ENCODE measurements around the gene ARPC3. TPM values are rescaled to one million over a fixed set of nuclear protein-coding genes. Genes with fewer than 3 reads are reported as not detected.
"Not testable (repeated sequence)": the region's sequence is repeated elsewhere in the genome, so short reads cannot be mapped to it uniquely, and the experiment has no call there.

Gene ARPC3
- total RNA-seq: 133 TPM

DNA sequence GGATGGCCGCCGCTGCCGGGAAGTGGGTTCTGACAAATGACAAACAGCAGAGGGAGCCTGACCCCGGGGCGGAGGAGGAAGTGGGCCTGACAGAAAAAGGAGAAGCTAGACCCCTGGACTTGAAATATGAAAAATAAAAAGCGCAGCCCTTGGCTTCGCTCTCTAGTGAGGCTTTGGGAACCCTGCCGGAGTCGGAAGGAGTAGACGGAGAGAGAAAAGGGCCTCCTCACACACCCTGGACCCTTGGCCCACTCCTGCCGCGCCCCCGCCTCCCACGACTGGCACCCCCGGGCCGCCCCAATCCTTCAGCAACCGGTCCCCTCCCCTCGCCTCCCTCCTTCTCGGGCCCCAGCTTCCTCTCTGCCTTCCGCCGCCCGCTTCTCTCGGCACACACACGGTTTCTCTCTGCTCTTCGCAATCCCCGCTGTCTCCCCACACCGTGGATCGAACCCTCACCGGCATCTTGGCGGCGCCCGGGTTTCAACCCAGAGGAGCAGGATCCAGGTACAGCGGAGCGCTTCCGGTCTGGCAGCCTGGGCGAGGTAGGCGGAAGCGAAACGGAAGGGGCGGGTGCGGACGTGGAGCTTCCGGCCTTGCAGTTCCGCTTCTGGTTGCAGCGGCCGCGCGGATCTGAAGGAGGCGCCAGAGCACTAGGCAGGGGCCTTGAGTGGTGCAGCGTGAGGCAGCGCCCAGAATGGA is at the start of gene ARPC3:
Gene ARPC3 (minus strand): TSS at position 539 of the 699 bp plus-strand sequence. CDS start 77 bp downstream, at position 462.
- DNase-seq: peak; percentile 98

DNA sequence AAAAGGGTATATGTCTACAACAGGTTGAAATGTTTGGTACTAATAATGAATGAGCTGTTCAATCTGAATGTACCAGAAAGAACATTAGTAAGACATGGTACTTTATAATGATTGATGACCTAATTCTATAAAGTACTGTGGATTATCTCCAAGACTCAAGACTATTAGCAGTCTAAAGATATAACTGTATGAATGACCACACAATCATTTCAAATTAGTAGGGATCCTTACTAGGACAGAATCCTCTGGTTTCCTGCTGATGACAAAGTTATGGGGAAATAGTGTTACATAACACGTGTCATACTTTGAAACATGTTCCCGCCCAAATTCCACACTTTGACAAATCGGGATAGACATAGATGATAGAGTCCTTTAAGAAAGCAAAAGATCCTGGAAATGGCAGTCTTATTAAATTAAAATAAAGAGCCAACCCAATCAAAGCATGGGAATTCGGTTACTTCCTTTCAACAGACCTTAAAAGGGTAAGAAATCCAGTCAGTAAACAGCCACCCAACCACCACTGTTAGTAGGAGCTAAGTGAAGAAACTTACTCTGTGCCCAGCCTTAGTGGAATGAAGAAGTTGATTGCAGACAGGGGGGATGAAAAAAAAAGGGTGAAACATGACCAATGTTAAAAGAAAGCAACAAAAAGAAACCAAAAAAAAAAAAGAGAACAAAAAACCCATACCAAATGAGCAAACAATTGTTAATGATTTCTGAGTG is 49.0 kb upstream of the ARPC3 start:
- DNase-seq: no peak

DNA sequence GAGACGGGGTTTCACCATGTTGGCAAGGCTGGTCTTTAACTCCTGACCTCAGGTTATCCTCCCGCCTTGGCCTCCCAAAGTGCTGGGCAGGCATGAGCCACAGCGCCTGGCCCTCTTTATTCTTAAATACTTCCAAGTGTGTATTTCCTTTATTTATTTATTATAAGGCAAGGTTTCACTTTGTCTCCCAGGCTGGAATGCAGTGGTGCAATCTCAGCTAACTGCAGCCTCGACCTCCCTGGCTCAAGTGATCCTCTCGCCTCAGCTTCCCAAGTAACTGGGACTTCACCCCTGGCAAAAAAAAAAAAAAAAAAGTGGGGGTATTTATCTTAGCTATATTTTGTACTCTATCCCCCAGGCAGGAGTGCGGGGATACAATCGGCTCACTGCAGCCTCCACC is 25.3 kb upstream of the ARPC3 start:
- DNase-seq: no peak

DNA sequence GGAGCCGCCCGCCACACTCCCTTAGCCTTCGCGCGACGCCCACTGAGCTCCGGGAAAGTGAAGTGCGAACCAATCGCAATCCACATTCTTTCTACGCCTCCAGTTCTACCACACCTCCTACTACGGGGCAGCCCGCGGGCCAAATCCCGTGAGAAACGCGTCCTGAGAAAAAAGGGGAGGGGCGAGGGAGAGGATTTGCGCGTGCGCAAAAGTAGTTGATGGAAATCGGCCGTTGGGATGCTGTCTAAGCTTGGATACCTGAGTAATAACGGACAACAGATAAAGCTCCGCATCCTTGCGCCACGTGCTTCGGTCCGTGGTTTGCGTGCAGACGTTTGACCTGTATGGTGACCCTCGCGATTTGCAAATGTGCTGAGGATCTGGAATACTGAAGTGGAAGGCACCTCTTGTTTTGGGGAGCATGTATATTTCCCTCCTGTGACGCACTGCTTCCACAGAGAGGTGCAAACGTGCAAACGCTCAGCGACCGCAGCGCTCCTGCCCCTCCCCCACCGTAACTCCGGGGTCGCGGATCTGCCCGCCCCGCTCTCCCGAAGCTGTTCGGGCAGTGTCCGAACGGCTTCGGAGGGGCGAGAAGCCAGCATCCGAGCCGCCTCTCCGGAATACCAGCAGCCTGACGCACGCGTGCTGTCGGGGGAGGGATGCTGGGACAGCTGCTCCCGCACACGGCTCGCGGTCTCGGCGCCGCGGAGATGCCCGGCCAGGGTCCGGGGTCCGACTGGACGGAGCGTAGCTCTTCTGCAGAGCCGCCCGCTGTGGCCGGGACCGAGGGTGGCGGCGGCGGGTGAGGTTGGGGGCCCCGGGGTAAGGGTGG is 18.3 kb upstream of the ARPC3 start, which contains the start of the genes FAM216A and GPN3:
Gene FAM216A (plus strand): TSS at position 632 of the 835 bp plus-strand sequence. CDS start 31 bp downstream, at position 663.
Gene GPN3 (minus strand): TSS at position 44 of the 835 bp plus-strand sequence. CDS start 54 bp downstream, outside the sequence.
- DNase-seq: peak; percentile 99

DNA sequence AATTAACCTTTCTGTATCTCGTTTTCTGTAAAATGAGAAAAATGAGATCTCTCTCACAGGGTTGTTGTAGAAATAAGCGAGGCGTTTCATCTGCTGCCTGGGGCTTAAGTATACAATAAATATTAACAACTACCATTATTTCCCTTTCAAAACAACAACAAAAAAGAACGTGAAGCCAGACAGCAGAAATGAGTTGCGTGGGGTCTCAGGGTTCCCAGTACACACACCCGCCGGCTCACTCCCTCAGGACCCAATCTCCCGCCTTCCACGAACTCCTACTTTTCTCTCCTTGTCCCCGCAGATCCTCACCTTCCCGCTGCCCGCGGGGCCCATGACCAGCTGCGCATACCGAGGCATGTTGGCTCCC is 17.7 kb upstream of the ARPC3 start:
- no peak for DNase-seq

DNA sequence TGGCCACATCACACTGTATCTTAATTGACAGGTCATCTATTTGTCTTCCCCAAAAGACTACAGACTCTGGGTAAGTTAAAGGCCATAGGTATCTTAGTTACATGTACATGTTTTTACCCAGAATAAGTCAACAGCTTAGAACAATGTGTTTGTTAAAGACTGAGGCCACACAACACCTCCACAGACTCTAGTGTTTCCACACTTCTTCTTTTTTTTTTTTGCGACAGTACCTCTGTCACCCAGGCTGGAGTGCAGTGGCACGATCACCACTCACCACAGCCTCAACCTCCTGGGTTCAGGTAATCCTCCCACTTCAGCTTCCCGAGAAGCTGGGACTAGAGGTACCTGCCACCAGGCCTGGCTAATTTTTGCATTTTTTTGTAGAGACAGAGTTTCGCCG is 16.7 kb upstream of the ARPC3 start:
- DNase-seq: no peak

DNA sequence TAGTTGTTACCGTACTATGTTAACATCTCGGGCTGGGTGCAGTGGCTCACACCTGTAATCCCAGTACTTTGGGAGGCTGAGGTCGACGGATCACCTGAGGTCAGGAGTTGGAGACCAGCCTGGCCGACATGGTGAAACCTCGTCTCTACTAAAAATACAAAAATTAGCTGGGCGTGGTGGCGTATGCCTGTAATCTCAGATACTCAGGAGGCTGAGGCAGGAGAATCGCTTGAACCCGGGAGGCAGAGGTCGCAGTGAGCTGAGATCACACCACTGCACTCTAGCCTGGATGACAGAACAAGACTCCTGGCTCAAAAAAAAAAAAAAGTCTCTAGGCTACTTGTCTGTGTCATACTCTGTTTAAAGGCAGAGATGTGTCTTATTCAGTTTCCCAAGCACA is 15.6 kb upstream of the ARPC3 start:
- not testable (repeated sequence) for DNase-seq

DNA sequence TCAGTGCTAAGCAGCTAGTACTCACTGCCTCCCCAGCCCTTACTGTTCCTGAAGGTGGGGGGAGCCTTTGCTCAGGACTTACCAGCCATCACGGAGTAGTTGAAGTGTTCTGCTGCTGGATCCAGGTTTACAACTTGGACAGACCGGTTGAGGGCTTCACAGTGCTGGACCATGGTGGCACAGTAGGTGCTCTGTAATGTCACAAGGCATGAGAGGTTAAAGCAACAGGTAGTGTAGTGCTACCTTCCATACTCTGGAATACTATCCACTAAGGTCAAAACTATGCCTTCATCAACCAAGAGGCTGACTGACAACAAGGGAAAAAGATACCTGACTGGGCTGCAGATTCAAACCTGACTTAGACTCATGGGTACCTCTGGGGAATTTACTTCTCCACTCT is 14.9 kb upstream of the ARPC3 start:
- no peak for DNase-seq

DNA sequence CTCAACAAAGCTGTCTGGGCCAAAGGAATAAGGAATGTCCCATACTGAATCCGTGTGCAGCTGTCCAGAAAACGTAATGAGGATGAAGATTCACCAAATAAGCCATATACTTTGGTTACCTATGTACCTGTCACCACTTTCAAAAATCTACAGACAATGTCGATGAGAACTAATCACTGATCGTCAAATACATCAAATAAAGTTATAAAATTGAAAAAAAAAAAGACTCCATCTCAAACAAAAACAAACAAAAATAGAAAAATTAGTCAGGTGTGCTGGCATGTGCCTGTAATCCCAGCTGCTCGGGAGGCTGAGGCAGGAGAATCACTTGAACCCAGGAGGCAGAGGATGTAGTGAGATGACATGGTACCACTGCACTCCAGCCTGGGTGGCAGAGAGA is 11.1 kb upstream of the ARPC3 start:
- DNase-seq: not testable (repeated sequence)

DNA sequence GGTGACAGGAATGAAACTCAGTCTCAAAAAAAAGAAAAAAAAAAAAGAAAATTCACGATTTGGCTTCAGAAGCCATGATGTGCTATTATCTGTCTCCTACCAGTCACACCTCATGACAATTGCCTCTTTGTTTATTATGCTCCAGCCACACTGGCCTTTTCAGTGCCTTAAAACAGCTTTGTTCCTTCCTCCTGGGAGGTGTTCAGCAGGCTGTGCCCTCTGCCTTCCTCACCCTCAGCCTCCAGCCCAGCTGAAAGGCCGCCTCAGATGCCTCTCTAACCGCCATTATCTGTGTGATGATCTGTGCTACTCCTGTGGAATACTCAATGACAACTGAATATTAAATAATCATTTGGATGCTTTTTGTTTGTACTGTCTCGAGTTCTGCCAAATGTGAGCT is 8.6 kb upstream of the ARPC3 start:
- no peak for DNase-seq

DNA sequence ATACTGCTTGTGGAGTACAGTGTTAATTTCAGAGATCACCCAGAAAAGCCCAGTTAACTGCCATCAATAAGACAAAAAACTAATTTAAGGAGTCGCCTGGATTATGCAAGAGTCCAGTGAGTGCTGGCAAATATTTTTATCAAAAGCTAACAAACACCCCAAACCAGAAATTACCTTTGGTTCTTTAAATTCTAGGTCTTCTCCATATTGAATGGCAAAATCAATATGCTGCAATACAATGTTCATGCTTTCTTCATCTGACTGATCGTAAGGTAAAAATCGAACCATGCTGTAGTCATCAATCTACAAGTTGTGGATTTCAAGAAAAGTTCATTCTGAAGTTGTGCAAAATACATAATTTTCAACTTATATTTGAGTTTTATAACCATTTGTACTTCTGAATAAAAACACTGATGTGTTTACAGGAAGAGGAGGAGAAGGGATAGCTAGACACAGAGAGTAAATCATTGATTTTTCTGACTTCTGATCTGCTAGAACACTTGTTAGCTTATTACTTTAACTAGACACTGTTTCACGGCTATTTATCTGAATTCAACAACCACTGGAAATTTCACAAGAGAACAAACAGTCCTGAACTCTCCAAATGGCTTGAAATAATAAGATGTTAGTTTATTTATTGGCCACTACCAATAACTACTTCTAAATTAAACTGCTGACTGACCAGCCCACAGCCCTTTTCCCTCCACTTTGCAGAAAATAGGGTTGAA is 3.6 kb upstream of the ARPC3 start:
- no peak for DNase-seq

DNA sequence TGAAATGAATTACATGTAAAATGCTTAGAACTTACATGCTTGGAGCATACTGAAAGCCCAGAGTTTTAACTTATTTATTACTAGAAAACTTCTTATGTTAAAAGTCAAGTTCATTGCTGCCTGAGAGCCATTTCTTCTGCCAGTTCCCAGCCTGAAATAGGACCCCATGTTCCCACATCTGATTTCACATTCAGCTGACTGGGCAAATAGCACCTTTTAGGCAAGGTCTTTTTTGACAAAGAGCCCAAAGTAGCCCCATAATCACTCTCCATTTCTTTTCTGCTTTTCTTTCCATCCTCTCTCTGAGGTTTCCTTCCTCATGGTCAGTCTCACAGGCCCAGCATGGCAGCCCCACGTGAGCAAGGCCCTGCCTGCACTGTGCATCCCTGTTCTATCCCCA is 1.1 kb upstream of the ARPC3 start:
- no peak for DNase-seq

DNA sequence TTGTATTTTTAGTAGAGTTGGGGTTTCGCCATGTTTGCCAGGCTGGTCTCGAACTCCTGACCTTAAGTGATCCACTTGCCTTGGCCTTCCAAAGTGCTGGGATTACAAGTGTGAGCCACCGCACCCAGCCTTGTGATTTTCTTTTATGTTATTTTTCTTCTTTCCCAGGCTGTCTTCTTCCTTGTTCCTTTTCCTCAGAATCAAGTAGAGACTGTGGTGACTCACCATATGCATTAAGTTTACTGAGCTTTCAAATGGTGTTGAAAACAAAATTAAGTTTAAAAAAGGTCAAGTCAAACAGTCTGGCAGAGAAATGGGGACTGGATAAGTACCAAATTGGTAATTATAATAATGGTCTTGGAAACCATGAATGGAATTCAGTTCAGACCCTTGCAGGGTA is 5.7 kb downstream of the ARPC3 start:
- no peak for DNase-seq

DNA sequence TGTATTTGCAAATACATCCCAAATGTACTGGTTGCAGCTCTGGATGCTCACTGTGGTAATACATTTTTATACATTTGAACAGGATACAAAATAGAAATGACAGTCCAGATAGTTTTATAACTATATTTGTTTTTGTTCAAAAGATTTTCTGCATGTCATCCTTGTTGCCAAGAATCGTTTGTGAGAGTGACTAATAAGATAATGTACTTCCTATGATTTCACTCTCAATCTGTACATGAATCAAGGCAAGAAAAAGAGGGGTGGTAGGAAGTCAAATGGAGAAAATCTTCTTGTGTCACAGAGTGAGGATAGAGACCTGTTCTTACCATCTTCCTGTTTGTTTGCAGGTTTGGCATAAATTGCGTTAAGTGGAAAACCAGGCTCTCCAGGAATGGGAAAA is 13.9 kb downstream of the ARPC3 start:
- no peak for DNase-seq

DNA sequence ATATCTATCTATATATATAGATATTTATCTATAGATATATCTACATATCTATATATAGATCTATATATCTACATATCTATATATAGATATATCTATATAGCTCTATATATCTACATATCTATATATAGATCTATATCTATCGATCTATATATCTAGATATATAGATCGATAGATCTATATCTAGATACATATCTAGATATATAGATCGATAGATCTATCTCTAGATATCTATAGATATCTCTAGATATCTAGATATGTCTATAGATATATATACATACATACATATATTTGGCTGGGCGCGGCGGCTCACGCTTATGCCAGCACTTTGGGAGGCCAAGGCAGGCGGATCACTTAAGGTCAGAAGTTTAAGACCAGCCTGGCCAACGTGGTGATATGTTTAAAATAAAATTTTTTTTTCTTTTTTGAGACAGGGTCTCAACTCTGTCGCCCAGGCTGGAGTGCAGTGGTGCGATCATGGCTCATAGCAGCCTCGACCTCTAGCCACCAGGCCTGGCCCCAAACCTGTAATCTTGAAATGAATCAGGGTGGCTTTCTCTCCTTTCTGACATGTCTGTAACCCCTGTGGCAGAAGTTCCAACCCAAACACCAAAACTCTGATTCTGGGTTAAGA is 18.1 kb downstream of the ARPC3 start:
- DNase-seq: no peak

DNA sequence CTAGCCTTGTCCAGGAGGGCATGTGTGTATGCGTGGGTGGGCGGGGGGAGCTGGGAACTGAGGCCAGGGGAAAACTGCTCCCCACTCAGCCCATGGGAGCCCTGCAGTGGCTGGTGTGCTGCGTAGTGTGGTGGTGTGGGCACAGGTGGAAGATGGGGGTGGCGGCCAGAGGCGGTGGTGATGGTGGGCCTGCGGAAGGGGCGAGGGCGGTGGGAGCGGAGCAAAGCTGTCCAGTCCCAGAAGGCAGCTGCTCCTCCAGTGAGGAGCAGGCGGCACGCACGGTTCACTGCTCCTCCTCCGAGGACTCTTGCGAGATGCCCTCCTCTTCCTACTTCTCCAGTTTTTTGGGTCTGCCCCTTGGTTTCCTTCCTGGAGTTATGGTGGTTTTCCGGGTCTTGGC is 20.5 kb downstream of the ARPC3 start:
- not testable (repeated sequence) for DNase-seq

DNA sequence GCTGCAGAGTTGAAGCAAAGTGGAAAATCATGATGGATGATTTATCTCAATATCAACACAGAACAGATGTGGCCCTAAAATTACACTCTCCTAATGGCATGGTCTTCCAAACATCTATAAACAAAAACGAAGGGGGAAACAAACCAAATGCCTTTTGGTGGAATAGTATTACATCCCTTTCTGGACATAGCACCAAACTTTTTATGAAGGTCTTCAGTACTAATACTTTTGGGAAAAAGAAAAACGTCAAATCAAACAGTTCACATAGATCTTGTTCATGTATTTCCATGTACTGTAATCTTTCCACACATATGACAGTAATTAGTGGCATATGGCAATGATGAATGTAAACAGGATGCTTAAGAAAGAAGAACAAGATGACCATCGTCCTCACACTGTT is 23.7 kb downstream of the ARPC3 start:
- DNase-seq: peak; percentile 79

DNA sequence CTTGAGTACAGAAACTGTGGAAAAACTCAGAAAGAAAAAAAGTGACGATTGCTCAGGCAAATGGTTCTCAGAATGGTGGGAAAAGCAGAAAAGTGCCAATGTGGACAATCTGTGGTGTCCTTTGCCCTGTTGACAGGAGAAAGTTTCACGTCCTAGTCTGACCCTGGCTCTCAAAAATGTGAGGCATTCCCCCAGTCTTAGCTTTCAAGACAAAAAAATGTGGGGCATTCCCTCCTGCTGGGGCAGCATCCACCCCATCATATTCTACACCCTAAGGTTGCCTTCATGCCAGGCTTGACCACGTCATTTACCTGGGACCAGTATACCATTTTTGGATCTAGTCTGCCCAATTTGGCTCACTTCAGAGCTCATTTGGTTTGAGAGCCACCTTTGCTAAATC is 25.9 kb downstream of the ARPC3 start:
- no peak for DNase-seq

DNA sequence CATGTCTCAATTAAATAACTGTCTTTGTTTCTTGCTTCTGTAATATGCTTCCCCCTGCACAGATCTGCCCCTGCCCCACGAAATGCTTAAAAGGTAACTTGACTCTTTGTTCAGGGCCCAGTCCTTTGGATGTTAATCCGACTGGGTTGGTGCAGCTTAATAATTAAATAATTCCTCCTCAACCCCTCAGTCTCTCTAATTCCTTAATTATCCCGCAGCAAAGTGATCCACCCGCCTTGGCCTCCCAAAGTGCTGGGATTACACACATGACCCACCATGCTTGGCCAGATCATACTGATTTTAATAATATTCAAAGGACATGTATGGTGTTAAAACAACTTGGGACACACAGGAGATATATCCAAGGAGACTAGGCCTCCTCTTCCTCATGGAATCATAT is 28.4 kb downstream of the ARPC3 start:
- no peak for DNase-seq

DNA sequence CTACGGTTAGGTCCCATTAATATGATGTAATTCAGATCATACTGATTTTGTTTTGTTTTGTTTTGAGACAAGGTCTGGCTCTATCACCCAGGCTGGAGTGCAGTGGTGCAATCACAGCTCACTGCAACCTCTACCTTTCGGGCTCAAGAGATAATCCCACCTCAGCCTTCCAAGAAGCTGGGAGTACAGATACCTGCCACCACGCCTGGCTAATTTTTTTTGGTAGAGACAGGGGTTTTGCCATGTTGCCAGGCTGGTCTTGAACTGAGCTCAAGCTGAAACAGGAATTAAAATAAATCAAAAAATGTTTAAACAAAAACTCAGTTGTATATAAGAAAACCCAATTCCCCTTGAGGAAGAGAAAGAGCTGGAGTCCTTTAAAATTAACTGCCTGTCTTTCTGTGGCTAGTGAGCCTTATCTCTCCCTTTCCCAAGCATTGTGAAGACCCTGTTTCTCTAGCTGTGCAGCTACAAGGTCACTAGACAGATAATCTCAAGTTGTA is 28.9 kb downstream of the ARPC3 start:
- DNase-seq: no peak

DNA sequence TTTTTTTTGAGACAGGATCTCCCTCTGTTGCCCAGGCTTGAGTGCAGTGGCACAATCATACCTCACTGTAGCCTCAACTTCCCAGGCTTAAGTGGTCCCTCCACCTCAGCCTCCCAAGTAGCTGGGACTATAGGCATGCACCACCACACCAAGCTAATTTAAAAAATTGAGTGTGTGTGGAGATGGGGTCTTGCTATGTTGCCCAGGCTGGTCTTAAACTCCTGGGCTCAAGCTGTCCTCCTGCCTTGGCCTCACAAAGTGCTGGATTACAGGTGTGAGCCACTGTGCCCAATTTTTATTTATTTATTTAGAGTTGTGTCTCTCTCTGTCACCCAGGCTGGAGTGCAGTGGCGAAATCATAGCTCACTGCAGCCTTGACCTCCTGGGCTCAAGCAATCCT is 29.5 kb downstream of the ARPC3 start:
- DNase-seq: not testable (repeated sequence)
